HG03575 (cell line): ENCODE measurements around the gene GRM1.
"Not testable (repeated sequence)": the region's sequence is repeated elsewhere in the genome, so short reads cannot be mapped to it uniquely, and the experiment has no call there.

Experiments
- ATAC-seq: cut with Tn5 transposase; IDR thresholded peaks from one replicate; pipeline ENCODE4 v1.9.1; 2021; ENCODE audit not compliant: unreplicated experiment, insufficient number of reproducible peaks, low FRiP score; ENCODE audit errors: extremely low read depth

The GRM1 gene

GRCh38 chr6:146177785-146178184 lies 148.9 kb downstream of the GRM1 start:
- no peak for ATAC-seq

DNA sequence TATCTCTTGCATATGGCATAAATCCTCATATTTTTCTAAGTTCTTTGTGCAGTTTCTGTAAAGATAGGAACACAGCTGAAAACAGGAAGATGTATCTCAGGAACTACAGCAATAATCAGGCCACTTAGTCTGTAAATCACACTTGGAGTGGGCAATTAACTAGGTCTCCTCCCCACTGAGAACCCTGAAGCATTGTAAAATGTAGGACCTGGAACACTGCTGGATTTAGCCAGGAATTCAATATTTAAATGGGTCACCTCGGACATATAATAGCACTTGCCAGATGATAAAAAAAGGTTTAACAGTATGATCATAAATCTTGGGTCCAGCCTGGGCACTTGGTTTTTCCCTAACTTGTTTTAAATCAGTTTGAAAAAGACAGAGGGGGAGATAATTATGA lies 155.0 kb downstream of the GRM1 start:
- ATAC-seq: no peak

GRCh38 chr6:146184701-146185100 lies 155.8 kb downstream of the GRM1 start:
- no peak for ATAC-seq

- no peak for ATAC-seq
Measured at GRCh38 chr6:146189131-146189530, 160.3 kb downstream of the GRM1 start.

DNA sequence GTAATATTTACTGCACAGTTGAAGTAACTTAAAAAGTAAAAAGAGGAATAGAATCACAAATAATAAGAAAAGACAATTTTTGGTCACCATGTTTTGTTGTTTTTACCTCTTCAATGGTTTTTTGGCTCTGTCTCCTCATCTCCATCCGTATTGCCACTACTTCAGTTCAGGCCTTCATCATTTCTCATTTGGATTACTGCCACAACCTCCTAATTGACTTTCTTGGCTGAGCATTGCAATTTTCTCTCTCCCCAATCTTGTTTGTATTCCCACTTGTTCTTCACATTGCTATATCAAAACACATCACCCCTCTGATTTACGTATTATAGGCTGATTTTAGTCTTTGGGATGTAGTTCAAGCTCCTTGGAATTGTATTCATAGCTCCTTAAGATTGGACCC lies 161.7 kb downstream of the GRM1 start:
- ATAC-seq: no peak

DNA sequence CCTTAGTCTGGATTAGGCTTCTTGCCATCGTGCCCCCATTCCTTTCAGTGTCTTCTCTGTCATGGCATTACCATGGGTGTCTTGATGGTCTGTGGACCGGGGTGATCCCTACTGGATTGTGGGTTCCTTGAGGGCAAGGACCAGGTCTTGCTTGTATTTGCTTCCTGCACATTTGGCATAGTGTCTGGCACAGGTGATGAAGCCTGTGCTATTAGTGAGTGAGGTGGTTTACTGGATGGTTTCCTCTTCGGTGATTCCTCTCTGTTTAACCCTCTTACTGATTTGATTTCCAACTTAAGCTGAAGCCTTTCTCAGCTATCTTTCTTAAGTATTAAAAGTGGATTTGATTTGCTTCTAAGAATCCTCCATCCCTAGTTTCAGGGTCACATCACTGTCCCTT lies 162.3 kb downstream of the GRM1 start:
- ATAC-seq: no peak

DNA sequence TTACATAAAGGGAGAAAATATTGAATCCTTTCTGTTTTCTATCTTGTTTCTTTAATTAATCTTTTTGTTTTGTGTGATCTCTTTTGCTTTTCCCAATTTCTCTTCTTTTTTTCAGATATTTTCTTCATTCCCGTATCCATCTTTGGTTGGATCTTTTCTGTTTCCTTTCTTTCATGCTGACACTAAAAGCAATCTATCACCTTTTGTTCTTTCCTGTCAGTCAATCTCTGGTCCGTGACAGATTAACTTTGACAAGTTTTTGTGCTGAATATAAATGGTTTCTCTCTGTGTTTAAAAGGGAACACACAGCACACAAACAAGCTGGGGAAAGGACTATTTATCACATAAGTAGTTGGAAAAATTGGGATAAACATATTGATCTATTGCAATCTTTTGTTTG lies 162.8 kb downstream of the GRM1 start:
- no peak for ATAC-seq

DNA sequence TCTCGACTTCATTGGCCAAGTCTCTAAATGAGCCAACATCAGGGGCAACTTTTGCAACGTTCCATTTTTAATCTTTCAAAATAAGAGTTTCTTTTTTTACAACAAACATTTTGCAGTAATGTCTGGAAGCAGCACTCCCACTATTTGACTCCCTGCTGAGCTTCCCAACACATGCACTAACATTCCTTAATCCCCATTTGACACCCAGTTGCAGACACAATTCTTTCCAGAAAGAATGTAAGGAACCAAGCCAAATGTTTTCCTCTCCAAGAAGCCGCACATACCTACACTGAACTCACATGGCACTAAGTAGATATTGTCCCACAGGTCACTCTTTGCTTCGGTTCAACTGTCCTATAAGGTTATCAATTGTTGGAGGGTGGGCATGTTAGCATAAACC lies 165.6 kb downstream of the GRM1 start:
- ATAC-seq: no peak

DNA sequence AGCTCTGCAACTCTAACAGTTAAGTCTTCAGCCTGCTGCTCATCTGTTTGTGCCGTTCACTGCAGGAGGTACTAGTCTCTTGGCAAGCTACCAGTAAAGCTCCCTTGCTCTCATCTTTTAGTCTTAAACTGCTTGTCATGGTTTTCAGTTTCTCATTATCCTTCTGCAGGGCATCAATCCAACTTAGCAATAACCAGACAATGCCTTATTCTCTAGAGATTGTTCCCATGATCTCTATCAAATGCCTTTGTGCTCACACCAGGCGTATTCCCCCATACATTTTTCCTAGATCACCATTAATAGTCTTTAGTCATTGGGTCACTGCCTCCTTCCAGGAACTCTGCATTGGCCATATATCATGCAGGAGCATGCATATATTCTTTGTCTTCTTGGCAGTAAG lies 171.3 kb downstream of the GRM1 start:
- no peak for ATAC-seq

GRCh38 chr6:146202570-146202969 lies 173.7 kb downstream of the GRM1 start:
- no peak for ATAC-seq

- ATAC-seq: no peak
Measured at GRCh38 chr6:146209942-146210341, 181.1 kb downstream of the GRM1 start.

- ATAC-seq: no peak
Measured at GRCh38 chr6:146210406-146211083, 181.7 kb downstream of the GRM1 start.

- ATAC-seq: no peak
Measured at GRCh38 chr6:146211646-146212045, 182.8 kb downstream of the GRM1 start.

- ATAC-seq: no peak
Measured at GRCh38 chr6:146212781-146213180, 183.9 kb downstream of the GRM1 start.

DNA sequence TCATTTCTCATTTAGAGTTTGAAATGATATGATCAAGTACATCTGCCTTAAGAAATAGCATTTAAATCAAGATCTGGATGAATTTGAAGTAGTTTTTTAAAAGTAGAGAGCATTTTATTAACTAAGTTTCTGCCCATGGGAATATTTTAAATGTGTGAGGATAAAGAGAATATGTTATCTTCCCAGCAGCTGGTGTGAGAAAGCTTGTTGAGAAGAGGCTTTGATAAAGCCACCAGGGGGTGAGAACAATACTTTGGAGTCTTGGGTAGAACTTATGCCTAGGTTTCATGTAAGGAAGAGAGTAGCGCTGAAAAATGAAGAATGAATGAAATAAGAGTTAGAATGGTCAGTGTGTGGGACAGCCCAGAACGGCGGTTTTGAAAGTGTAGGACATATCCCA lies 190.2 kb downstream of the GRM1 start:
- ATAC-seq: no peak

- no peak for ATAC-seq
Measured at GRCh38 chr6:146224449-146224848, 195.6 kb downstream of the GRM1 start.

GRCh38 chr6:146224988-146225387 lies 196.1 kb downstream of the GRM1 start:
- no peak for ATAC-seq

DNA sequence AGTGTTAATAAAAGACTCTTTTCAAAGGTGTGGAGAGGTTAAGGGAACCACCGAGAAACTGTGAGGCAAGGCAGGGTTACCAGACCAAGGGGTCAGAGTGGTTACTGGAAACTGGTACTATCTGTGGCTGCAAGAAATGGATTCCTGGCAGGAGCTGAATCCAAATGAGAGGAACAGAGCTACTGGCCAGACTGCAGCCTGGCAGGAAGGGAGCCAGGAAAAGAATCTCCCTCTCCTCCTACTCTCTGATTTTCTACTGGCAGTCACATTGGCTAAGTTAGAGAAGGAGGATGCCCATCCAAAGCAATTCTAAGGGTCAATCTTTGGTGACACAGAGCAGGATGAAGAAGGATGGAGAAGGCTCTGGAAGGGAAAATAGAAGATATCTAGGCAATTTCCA lies 211.5 kb downstream of the GRM1 start:
- no peak for ATAC-seq

DNA sequence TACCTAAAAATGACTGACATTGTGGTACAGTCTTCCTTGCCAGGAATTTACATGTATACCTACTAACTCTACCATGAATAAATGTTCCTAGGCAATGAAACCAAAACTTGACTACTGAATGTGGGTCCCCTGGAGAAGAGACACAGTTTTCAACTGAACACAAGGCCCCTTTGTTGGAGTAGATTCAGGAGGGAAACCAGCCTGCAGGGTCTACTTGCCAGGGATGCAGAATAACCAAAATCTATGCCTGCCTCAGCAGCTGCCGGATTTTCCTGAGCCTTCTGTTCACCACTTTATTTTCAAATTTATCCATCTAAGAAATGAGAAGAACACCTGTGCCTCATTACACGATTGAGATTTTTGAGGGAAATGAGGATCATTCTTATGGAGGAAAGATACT lies 211.9 kb downstream of the GRM1 start:
- ATAC-seq: no peak

DNA sequence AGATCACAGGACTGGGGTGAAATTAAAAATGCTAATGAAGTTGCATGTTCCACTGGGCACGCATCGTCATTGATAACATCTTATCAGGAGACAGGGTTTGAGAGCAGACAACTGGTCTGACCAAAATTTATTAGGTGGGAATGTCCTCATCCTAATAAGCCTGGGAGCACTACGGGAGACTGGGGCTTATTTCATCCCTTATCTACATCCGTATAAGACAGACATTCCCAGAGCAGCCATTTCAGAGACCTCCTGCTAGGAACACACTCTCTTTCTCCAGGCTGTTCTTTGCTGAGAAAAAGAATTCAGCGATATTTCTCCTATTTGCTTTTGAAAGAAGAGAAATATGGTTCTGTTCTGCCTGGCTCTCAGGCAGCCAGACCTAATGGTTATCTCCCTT lies 214.8 kb downstream of the GRM1 start:
- not testable (repeated sequence) for ATAC-seq

- ATAC-seq: no peak
Measured at GRCh38 chr6:146244630-146245143, 215.8 kb downstream of the GRM1 start.
